Heart left ventricle (tissue), 16 donors: ENCODE measurements around the gene NDUFAF2. TPM values are rescaled to one million over a fixed set of nuclear protein-coding genes. Genes with fewer than 3 reads are reported as not detected.

Experiments
- ATAC-seq, 4 donors: fragments of 200-7000 bp; cut with Tn5 transposase; one replicate each; pipeline ENCODE4 v1.9.1; 2020 to 2022; ENCODE audit warnings: moderate library complexity in 4 of 4, mild to moderate bottlenecking in 3 of 4, moderate number of reproducible peaks in 1 of 4
- DNase-seq, 5 donors: peaks; one replicate each; pipeline ENCODE4 v3.0.0-alpha.2; 2020
- H3K27ac ChIP-seq, 12 donors: fragments of 200-600 bp; sonication (generic) in 4 of 12; one replicate each; pipeline versions ENCODE4 v1.5.0 to v1.8.0; 2016 to 2022; ENCODE audit warnings: mild to moderate bottlenecking in 2 of 12
- H3K27me3 ChIP-seq, 9 donors: fragments of 200-600 bp; sonication (generic) in 2 of 9; one replicate each; pipeline versions ENCODE4 v1.5.1 to v1.8.0; 2016 to 2022; ENCODE audit warnings: mild to moderate bottlenecking in 3 of 9
- H3K36me3 ChIP-seq, 9 donors: fragments of 200-600 bp; sonication (generic) in 2 of 9; one replicate each; pipeline versions ENCODE4 v1.5.0 to v1.8.0; 2018 to 2022; ENCODE audit warnings: mild to moderate bottlenecking in 2 of 9
- H3K4me1 ChIP-seq, 12 donors: fragments of 200-600 bp; sonication (generic) in 4 of 12; one replicate each; pipeline versions ENCODE4 v1.5.0 to v1.8.0; 2016 to 2022; ENCODE audit warnings: mild to moderate bottlenecking in 3 of 12
- H3K4me3 ChIP-seq, 12 donors: fragments of 200-600 bp; sonication (generic) in 4 of 12; one replicate each; pipeline versions ENCODE4 v1.5.0 to v1.8.0; 2017 to 2022; ENCODE audit warnings: mild to moderate bottlenecking in 9 of 12, moderate library complexity in 4 of 12
- H3K9me3 ChIP-seq, 12 donors: fragments of 200-600 bp; sonication (generic) in 4 of 12; one replicate each; pipeline versions ENCODE4 v1.5.0 to v1.8.0; 2016 to 2022; ENCODE audit warnings: mild to moderate bottlenecking in 1 of 12
- CTCF ChIP-seq, 12 donors: fragments of 200-600 bp; sonication (generic) in 4 of 12; IDR thresholded peaks; one replicate each; pipeline versions ENCODE4 v1.5.0 to v1.8.0; 2018 to 2022; ENCODE audit warnings: antibody characterized with exemption in 12 of 12, mild to moderate bottlenecking in 5 of 12
- POLR2A ChIP-seq, 2 donors: fragments of 450-650 bp; IDR thresholded peaks; one replicate each; pipeline ENCODE4 v1.6.1; 2017; ENCODE audit warnings: antibody characterized with exemption in 2 of 2, mild to moderate bottlenecking in 2 of 2, moderate library complexity in 2 of 2
- WGBS, 4 donors: extraction: QIAGEN DNeasy Blood & Tissue Kit in 2 of 4; methylation state at CpG; one replicate each; pipeline versions ENCODE4 v1.1.5 to v1.1.7; 2013 to 2018; 5-methylcytosine and 5-hydroxymethylcytosine counted together
- intact Hi-C, 10 donors: fragments of 100-400 bp; cut with DNase I; formaldehyde crosslinking; loops; one replicate each; pipeline versions ENCODE4 v1.11.1 to v1.14.2; 2022
- polyA plus RNA-seq, 2 donors: library from polyadenylated mRNA; stranded (reverse); fragments of 200-250 nt; gene quantifications; one replicate each; pipeline ENCODE4 v1.2.3, GENCODE V29; 2013
- total RNA-seq, 9 donors: library from RNA; depleted of rRNA in 2 of 9; stranded (reverse); fragments of >200 nt in 2 of 9; fragmentation: NEBNext Ultra II Directional in 3 of 9; extraction: Animal tissue kit (Norgen Biotek cat#: 25700) in 3 of 9; gene quantifications; one replicate each; pipeline versions ENCODE4 v1.1.0 to v1.2.4, GENCODE V29; 2016 to 2023
- donor health status: ischemic (EF 13 %, LVEDD 7.1; RV severe dilation, severe dysfunction).
- donor health status: healthy with polysubstance abuse.
- donor health status: DM: no; HTN: yes; CAD: no.
- donor health status: DM: no; HTN: no; CAD: no.
- donor health status: ischemic (EF 25% LVEDD 6.9; RV normal size, moderate dysfunction).
- donor health status: ischemic (EF 25% LVEDD 5.7; RV mildly dilated, moderate dysfunction).
- donor health status: healthy.
- donor health status: DM: yes; HTN: yes; CAD: no.
- donor health status: ischemic (EF 35%, LVEDD 5.7; RV mildly dilated, moderate dysfunction).
- donor health status: nonischemic (EF 11% LVEDD 7.7; RV severe dilation, severe dysfunction).
- donor health status: DM: yes; HTN: yes; CAD: no.
- donor health status: PGD.
- donor health status: ischemic (EF 29% LVEDD 5.4; RV normal size, mild dysfunction).
- donor health status: nonischemic (EF 23%, LVEDD 6.1; RV moderate dilation, normal function).

NDUFAF2 gene
- total and polyA plus RNA-seq, 11 donors, result 22.9 to 87.7 (median 38.4) TPM

GRCh38 chr5:61132559-61132958, 187.6 kb downstream of the NDUFAF2 start:
- TF ChIP-seq CTCF (IDR thresholded peaks at IDR 0.05) (peak in 1 of 12 donors; percentile 10), POLR2A (IDR thresholded peaks at IDR 0.05) (no peak)
- H3K4me3 ChIP-seq, result no peak overlapping the region
- H3K4me1 ChIP-seq, result no peaks in the 10 kb centered on the region
- no peaks in the 10 kb centered on the region for H3K27me3 ChIP-seq
- no peaks in the 10 kb centered on the region for H3K9me3 ChIP-seq
- DNase-seq (no peak), ATAC-seq (no peak)
- no peak overlapping the region for H3K27ac ChIP-seq
- WGBS, 4 donors, result 81 to 93% (median 88%) methylated on average over 1 of the region's 1 CpG
- H3K36me3 ChIP-seq, result no peaks in the 10 kb centered on the region
- intact Hi-C loops, result no loop called here

- Histone ChIP-seq H3K27ac (no peak overlapping the region), H3K4me3 (no peak overlapping the region), H3K27me3 (no peaks in the 10 kb centered on the region), H3K36me3 (no peaks in the 10 kb centered on the region), H3K4me1 (no peaks in the 10 kb centered on the region), H3K9me3 (no peaks in the 10 kb centered on the region)
- intact Hi-C loops, result no loop called here
- ATAC-seq (no peak), DNase-seq (no peak)
- no peak for TF ChIP-seq POLR2A (IDR thresholded peaks at IDR 0.05)
- TF ChIP-seq CTCF (IDR thresholded peaks at IDR 0.05), result no peak
- 90 to 97% (median 95%) methylated on average over 1 of the region's 1 CpG for WGBS, 4 donors
These were observed 192.8 kb downstream of the NDUFAF2 start for GRCh38 chr5:61137835-61138234.

GRCh38 chr5:61139094-61139873, 194.3 kb downstream of the NDUFAF2 start:
- H3K27me3 ChIP-seq, result no peaks in the 10 kb centered on the region
- 78 to 85% (median 82%) methylated on average over 5 of the region's 5 CpGs for WGBS, 4 donors
- peak in 3 of 12 donors; percentile 10 to 18 (median 12) for TF ChIP-seq CTCF (IDR thresholded peaks at IDR 0.05)
- TF ChIP-seq POLR2A (IDR thresholded peaks at IDR 0.05), result no peak
- H3K4me3 ChIP-seq, result no peak overlapping the region
- DNase-seq, result no peak
- no peaks in the 10 kb centered on the region for H3K9me3 ChIP-seq
- H3K4me1 ChIP-seq, result no peaks in the 10 kb centered on the region
- H3K36me3 ChIP-seq, result no peaks in the 10 kb centered on the region
- ATAC-seq, result no peak
- no peak overlapping the region for H3K27ac ChIP-seq
- intact Hi-C loops, result no loop called here

- intact Hi-C loops, result loop anchor here in 1 of 10 donors (10.0 kb wide), 1 partner anchor 175 kb away; no protein-coding TSS in a partner anchor
- H3K4me3 ChIP-seq, result no peak overlapping the region
- 92 to 97% (median 94%) methylated on average over 4 of the region's 4 CpGs for WGBS, 4 donors
- TF ChIP-seq POLR2A (IDR thresholded peaks at IDR 0.05), result no peak
- no peak for TF ChIP-seq CTCF (IDR thresholded peaks at IDR 0.05)
- no peak for ATAC-seq
- H3K9me3 ChIP-seq, result no peaks in the 10 kb centered on the region
- no peaks in the 10 kb centered on the region for H3K4me1 ChIP-seq
- no peak overlapping the region for H3K27ac ChIP-seq
- no peaks in the 10 kb centered on the region for H3K36me3 ChIP-seq
- no peak for DNase-seq
- H3K27me3 ChIP-seq, result no peaks in the 10 kb centered on the region
These were observed 194.9 kb downstream of the NDUFAF2 start for GRCh38 chr5:61139931-61140330.
